H7 (cell line): Measurements from ENCODE around the gene MYO10. TPM values are rescaled to one million over a fixed set of nuclear protein-coding genes. Genes with fewer than 3 reads are reported as not detected.
A peak's percentile ranks its signal among the peaks of the same experiment; 100 is the strongest.

Source experiments
- DNase-seq: peaks from one replicate; pipeline ENCODE4 v3.0.0; 2012
- H3K27me3 ChIP-seq: 2 replicates; pipeline ENCODE4 v1.6.0; 2011; ENCODE audit warnings: mild to moderate bottlenecking, low read length; ENCODE audit not compliant: control insufficient read depth, insufficient read depth
- H3K36me3 ChIP-seq: replicated peaks from 2 replicates; pipeline ENCODE4 v1.5.1; 2011; ENCODE audit warnings: low read length; ENCODE audit not compliant: control insufficient read depth, insufficient read depth
- H3K4me3 ChIP-seq: 2 replicates; pipeline ENCODE4 v1.5.1; 2011; ENCODE audit warnings: low read depth, mild to moderate bottlenecking, control low read depth, low read length, moderate library complexity; ENCODE audit not compliant: insufficient read depth
- total RNA-seq: library from RNA; depleted of rRNA; stranded (reverse); fragments of >200 nt; shearing (Covaris generic); gene quantifications from 2 replicates; pipeline ENCODE4 v1.2.3, GENCODE V29; 2014

The MYO10 gene
- total RNA-seq, 1 experiment from 2014 or later: 36.3 TPM

- H3K36me3 ChIP-seq: no peaks in the 10 kb centered on the region
- no peak for DNase-seq
- no peak overlapping the region for H3K4me3 ChIP-seq
- H3K27me3 ChIP-seq: peaks cover 15% of the 10 kb centered on the region
These were observed 4.6 kb downstream of the MYO10 start for GRCh38 chr5:16931334-16932110.

GRCh38 chr5:16930496-16930895, 5.6 kb downstream of the MYO10 start:
- H3K4me3 ChIP-seq: no peak overlapping the region
- peak; percentile 38 for DNase-seq
- peaks cover 14% of the 10 kb centered on the region for H3K27me3 ChIP-seq
- H3K36me3 ChIP-seq: no peaks in the 10 kb centered on the region

GRCh38 chr5:16929831-16930230, 6.3 kb downstream of the MYO10 start:
- Histone ChIP-seq H3K36me3 (no peaks in the 10 kb centered on the region), H3K27me3 (peaks cover 7% of the 10 kb centered on the region), H3K4me3 (no peak overlapping the region)
- DNase-seq: no peak

GRCh38 chr5:16929347-16929746, 6.7 kb downstream of the MYO10 start:
- Histone ChIP-seq H3K4me3 (no peak overlapping the region), H3K27me3 (peaks cover 2% of the 10 kb centered on the region), H3K36me3 (no peaks in the 10 kb centered on the region)
- no peak for DNase-seq

DNA sequence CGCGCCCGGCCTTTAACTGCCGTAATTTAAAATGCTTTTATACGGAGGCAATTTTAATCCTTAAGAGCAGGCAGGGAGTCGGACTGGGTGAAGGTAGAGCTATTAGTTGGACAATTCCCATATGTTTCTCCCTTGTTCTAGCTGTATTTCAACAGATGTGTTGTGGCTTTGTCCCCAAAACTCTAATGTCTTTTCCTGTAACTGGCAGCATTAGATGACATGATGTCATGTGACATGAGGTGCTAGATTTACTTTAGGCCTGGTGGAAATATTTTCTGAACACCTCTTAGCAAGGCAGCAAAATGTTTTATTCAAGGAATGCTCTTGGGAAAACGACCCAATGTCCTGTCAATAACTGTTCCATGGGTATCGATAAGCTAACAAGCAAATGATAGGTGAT, 8.5 kb downstream of the MYO10 start:
- Histone ChIP-seq H3K4me3 (no peak overlapping the region), H3K36me3 (no peaks in the 10 kb centered on the region), H3K27me3 (no peaks in the 10 kb centered on the region)
- no peak for DNase-seq

GRCh38 chr5:16926417-16926816, 9.7 kb downstream of the MYO10 start:
- Histone ChIP-seq H3K27me3 (no peaks in the 10 kb centered on the region), H3K4me3 (no peak overlapping the region), H3K36me3 (no peaks in the 10 kb centered on the region)
- no peak for DNase-seq

DNA sequence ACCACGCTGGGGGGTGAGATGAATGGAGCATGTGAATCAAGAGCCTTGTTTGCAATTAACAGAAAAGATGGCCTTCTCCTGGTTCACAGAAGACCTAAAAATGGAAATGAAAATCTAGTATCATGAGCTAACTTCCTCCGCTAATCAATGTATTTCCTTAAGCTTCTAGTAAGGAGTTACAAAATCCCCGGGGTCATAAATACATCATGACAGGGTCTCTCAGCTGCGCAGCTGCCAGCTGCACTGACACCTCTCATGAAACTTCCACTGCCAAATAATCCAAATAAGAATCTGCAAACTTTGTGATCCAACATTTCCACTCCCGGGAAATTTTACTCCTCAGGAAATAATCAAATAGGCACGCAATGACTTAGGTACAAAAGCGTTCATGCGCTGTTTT, 11.9 kb downstream of the MYO10 start:
- no peak for DNase-seq
- Histone ChIP-seq H3K4me3 (no peak overlapping the region), H3K27me3 (no peaks in the 10 kb centered on the region), H3K36me3 (no peaks in the 10 kb centered on the region)

DNA sequence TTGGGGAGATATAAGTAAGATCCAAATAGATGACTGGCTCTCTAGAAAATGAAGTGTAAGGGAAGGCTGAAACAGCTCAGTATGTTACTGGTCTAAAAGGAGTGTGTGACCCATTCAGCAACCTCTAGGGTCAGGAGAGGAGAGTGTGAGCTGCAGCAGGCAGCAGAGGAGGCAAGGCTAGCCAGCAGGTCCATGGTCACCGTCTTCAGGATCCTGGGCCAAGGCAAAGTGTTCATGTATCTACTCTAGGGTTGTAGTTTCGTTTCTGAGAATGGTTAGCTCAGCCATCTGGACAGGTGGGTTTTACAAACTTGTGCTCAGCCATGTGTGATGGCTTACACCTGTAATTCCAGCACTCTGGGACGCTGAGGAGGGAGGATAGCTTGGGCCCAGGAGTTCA, 13.7 kb downstream of the MYO10 start:
- H3K27me3 ChIP-seq: no peaks in the 10 kb centered on the region
- H3K36me3 ChIP-seq: no peaks in the 10 kb centered on the region
- no peak overlapping the region for H3K4me3 ChIP-seq
- no peak for DNase-seq

- DNase-seq: no peak
- Histone ChIP-seq H3K27me3 (no peaks in the 10 kb centered on the region), H3K36me3 (no peaks in the 10 kb centered on the region), H3K4me3 (no peak overlapping the region)
These were observed 14.9 kb downstream of the MYO10 start for GRCh38 chr5:16921211-16921610.

DNA sequence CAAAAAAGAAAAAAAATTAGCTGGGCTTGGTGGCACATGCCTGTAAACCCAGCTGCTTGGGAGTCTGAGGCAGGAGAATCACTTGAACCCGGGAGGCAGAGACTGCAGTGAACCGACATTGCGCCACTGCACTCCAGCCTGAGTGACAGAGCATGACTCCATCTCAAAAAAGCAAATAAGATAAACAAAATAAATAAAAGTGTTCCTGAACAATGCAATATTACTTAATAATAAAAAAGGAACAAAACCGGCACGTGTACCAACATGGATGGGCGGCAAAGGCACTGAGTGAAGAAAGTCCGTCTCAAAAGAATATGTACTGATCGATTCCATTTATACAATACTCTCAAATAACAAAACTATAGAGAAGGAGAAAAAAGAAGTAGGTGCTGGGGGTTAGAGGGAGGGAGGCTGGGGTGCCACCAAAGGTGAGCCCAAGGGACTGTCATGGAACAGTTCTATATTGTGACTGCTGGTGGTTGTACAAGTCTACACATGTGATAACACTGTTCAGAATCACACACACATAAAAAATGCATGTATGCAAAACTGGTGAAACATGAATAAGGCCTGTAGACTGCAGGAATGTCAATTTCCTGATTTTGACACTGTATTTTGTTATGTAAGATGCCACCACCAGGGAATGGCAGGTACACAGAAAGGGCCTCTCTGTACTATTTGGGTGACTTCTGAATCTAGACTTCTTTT, 15.8 kb downstream of the MYO10 start:
- H3K27me3 ChIP-seq: no peaks in the 10 kb centered on the region
- no peaks in the 10 kb centered on the region for H3K36me3 ChIP-seq
- DNase-seq: no peak

GRCh38 chr5:16918891-16919671, 17.0 kb downstream of the MYO10 start:
- no peak for DNase-seq
- Histone ChIP-seq H3K4me3 (no peak overlapping the region), H3K27me3 (no peaks in the 10 kb centered on the region), H3K36me3 (no peaks in the 10 kb centered on the region)

More for the DNA sequence above, 15.8 kb downstream of the MYO10 start:
- H3K4me3 ChIP-seq: no peak overlapping the region

GRCh38 chr5:16918156-16918555, 17.9 kb downstream of the MYO10 start:
- H3K4me3 ChIP-seq: no peak overlapping the region
- no peaks in the 10 kb centered on the region for H3K36me3 ChIP-seq
- no peaks in the 10 kb centered on the region for H3K27me3 ChIP-seq
- DNase-seq: no peak

- H3K4me3 ChIP-seq: no peak overlapping the region
- no peaks in the 10 kb centered on the region for H3K36me3 ChIP-seq
- H3K27me3 ChIP-seq: no peaks in the 10 kb centered on the region
- DNase-seq: no peak
These were observed 19.7 kb downstream of the MYO10 start for GRCh38 chr5:16916262-16916878.

DNA sequence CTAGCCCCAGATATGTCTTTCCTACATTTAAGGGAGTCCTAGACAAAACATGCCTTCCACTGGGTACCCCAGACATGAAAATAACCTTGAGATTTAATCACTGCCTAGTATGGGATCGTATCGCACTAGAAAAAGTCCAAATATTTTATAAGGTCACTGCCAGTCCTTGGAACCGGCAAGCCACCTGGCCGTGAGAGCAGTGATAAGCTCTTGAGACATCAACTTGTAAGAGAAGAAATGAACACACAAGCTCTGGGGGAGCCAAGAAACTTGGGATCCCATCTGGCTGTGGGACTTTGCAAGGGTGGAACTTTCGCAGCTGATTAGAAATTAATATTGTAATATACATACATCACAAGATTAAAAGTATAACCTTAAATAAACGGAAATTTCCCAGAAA, 21.5 kb downstream of the MYO10 start:
- no peak overlapping the region for H3K4me3 ChIP-seq
- no peaks in the 10 kb centered on the region for H3K27me3 ChIP-seq
- H3K36me3 ChIP-seq: no peaks in the 10 kb centered on the region
- no peak for DNase-seq
